Breast epithelium (tissue), 4 donors: ENCODE data around the gene ACVR1B. TPM values are rescaled to one million over a fixed set of nuclear protein-coding genes. Genes with fewer than 3 reads are reported as not detected.

Experiments
- DNase-seq, 2 donors: peaks; one replicate each; pipeline ENCODE4 v3.0.0-alpha.2; 2019; ENCODE audit warnings: low spot score in 2 of 2
- H3K27ac ChIP-seq, 2 donors: fragments of 200-600 bp; sonication (generic) in 1 of 2; one replicate each; pipeline ENCODE4 v1.5.1; 2016 to 2019; ENCODE audit warnings: mild to moderate bottlenecking in 1 of 2
- H3K27me3 ChIP-seq, 2 donors: fragments of 200-600 bp; sonication (generic) in 1 of 2; one replicate each; pipeline versions ENCODE4 v1.5.1 to v1.6.0; 2017 to 2019; ENCODE audit warnings: control low read depth in 1 of 2, mild to moderate bottlenecking in 1 of 2
- H3K36me3 ChIP-seq: fragments of 200-600 bp; one replicate; pipeline ENCODE4 v1.5.1; 2019
- H3K4me1 ChIP-seq, 2 donors: fragments of 200-600 bp; sonication (generic); one replicate each; pipeline ENCODE4 v1.5.1; 2016 to 2019; ENCODE audit warnings: control low read depth in 1 of 2
- H3K4me3 ChIP-seq, 3 donors: fragments of 200-600 bp; sonication (generic); 1 replicate in 2 of 3; 2 replicates in 1 of 3; pipeline ENCODE4 v1.5.1; 2016 to 2019; ENCODE audit warnings: mild to moderate bottlenecking in 3 of 3, moderate library complexity in 2 of 3
- H3K9me3 ChIP-seq, 2 donors: fragments of 200-600 bp; sonication (generic) in 1 of 2; one replicate each; pipeline ENCODE4 v1.5.1; 2016 to 2019; ENCODE audit warnings: control low read depth in 1 of 2
- POLR2A ChIP-seq: fragments of 450-650 bp; IDR thresholded peaks from one replicate; pipeline ENCODE4 v1.6.1; 2016; ENCODE audit warnings: antibody characterized with exemption, mild to moderate bottlenecking, moderate library complexity
- POLR2AphosphoS5 ChIP-seq, 3 donors: sonication (generic); formaldehyde crosslinking; IDR thresholded peaks; one replicate each; pipeline ENCODE4 v1.6.1; 2017; ENCODE audit warnings: antibody characterized with exemption in 3 of 3
- intact Hi-C: fragments of 100-400 bp; cut with DNase I; formaldehyde crosslinking; loops from one replicate; pipeline ENCODE4 v1.15.1; 2023; ENCODE audit warnings: low total_unique reads
- total RNA-seq, 3 donors: library from RNA; depleted of rRNA; stranded (reverse); fragments of >200 nt; gene quantifications; one replicate each; pipeline ENCODE4 v1.1.0, GENCODE V29; 2016
- TF ChIP-seq, protein P1 (sequence below), 3 donors: fragments of 450-650 bp; IDR thresholded peaks; one replicate each; pipeline ENCODE4 v1.5.1; 2016 to 2017; ENCODE audit warnings: antibody characterized with exemption in 3 of 3, mild to moderate bottlenecking in 3 of 3, moderate library complexity in 3 of 3

Gene ACVR1B
- total RNA-seq, 3 donors from 2014 or later = 12.3 to 26.3 (median 23.6) TPM

DNA sequence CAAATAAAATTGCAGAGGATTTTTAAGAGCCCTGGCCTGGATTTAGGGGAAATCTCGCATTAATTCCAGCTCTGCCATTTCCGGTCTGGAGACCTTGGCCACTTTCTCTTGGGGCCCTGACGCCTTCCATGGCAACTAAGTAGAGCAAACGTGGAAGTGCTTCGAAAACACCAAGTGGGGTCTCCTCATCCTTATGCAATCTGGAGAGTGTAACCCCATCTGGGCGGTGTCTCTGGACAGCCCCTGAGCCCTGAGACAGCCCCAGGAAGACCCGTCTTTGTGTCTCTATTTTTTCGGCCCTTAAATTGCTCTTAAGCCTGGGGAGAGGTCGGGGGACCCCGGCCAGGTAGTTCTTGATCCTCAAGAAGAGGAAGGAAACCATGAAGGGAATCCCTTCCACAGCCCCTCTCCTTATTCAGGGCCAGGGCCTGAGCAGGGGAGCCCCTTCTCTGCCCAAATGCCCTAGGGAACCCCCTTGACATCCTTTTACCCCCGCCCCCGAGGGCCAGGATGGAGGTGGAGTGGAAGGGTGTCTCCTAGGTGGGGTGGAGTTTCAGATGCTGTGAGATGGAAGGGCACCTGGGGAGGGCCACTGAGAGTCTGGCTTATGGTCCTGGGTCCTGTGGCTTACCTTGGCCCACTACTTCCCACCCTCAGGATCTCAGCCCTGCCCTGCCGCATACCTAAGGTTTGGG lies 82.1 kb downstream of the ACVR1B start:
- Histone ChIP-seq H3K4me1 (peaks cover 10 to 11% of the 10 kb centered on the region in 2 donors), H3K9me3 (no peaks in the 10 kb centered on the region), H3K4me3 (peak overlapping the region; percentile 17 to 58 (median 46)), H3K27me3 (no peaks in the 10 kb centered on the region), H3K36me3 (no peaks in the 10 kb centered on the region), H3K27ac (peak overlapping the region; percentile 96)
- TF ChIP-seq, protein P1, sequence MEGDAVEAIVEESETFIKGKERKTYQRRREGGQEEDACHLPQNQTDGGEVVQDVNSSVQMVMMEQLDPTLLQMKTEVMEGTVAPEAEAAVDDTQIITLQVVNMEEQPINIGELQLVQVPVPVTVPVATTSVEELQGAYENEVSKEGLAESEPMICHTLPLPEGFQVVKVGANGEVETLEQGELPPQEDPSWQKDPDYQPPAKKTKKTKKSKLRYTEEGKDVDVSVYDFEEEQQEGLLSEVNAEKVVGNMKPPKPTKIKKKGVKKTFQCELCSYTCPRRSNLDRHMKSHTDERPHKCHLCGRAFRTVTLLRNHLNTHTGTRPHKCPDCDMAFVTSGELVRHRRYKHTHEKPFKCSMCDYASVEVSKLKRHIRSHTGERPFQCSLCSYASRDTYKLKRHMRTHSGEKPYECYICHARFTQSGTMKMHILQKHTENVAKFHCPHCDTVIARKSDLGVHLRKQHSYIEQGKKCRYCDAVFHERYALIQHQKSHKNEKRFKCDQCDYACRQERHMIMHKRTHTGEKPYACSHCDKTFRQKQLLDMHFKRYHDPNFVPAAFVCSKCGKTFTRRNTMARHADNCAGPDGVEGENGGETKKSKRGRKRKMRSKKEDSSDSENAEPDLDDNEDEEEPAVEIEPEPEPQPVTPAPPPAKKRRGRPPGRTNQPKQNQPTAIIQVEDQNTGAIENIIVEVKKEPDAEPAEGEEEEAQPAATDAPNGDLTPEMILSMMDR (IDR thresholded peaks at IDR 0.05) = peak in 1 of 3 donors; percentile 4
- TF ChIP-seq POLR2AphosphoS5 (IDR thresholded peaks at IDR 0.05) = no peak
- TF ChIP-seq POLR2A = no peak
- intact Hi-C loops = no loop called here
- DNase-seq = no peak

DNA sequence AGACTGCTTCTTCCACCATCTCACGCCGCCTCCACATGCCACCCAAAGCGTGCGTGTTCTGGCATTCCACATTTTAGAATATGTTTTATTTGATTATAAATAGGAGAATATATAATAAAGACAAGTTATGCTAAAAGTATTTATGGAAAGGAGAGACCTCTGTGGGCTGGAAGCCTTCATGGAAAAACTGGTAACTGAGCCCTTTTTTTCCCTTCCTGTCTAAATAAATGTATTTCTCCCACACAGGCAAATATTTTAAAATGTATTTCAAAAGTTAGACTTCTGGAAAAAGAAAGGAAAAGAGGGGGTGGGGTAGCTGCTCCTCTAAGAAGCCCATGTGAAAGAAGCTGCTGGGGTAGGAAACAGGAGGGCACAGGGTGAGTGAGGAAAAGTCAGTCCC lies 83.7 kb downstream of the ACVR1B start:
- Histone ChIP-seq H3K9me3 (no peaks in the 10 kb centered on the region), H3K4me3 (no peak overlapping the region), H3K4me1 (peaks cover 10 to 11% of the 10 kb centered on the region in 2 donors), H3K27ac (peak overlapping the region; percentile 0 to 96), H3K27me3 (no peaks in the 10 kb centered on the region), H3K36me3 (no peaks in the 10 kb centered on the region)
- intact Hi-C loops = no loop called here
- DNase-seq = no peak
- TF ChIP-seq POLR2A (no peak), POLR2AphosphoS5 (IDR thresholded peaks at IDR 0.05) (no peak)
- TF ChIP-seq, protein P1 (IDR thresholded peaks at IDR 0.05) = no peak

DNA sequence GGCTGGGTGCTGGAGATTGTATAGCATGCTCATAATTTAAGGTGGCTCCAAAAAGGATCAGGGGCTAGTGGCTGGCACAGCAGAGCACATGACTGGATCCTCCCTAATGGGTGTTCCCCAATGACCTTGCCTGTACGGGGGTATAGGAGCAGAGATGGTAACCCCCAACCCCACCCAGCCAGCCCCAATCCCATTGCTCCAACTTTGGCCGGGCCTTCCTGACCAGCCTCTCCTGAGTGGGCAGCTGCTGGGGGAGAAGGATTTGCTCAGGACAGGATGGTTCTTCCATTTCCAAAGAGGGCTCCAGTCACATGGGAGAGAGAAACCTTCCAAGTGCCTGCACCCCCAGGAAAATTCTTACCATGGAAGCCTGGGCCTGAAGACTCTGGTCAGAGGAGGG lies 84.4 kb downstream of the ACVR1B start:
- intact Hi-C loops = no loop called here
- no peak for DNase-seq
- H3K27me3 ChIP-seq = no peaks in the 10 kb centered on the region
- TF ChIP-seq, protein P1 (IDR thresholded peaks at IDR 0.05) = no peak
- TF ChIP-seq POLR2A = no peak
- no peak for TF ChIP-seq POLR2AphosphoS5 (IDR thresholded peaks at IDR 0.05)
- H3K36me3 ChIP-seq = no peaks in the 10 kb centered on the region
- peak overlapping the region; percentile 90 to 93 for H3K27ac ChIP-seq
- peaks cover 10 to 11% of the 10 kb centered on the region in 2 donors for H3K4me1 ChIP-seq
- H3K4me3 ChIP-seq = no peak overlapping the region
- H3K9me3 ChIP-seq = no peaks in the 10 kb centered on the region

DNA sequence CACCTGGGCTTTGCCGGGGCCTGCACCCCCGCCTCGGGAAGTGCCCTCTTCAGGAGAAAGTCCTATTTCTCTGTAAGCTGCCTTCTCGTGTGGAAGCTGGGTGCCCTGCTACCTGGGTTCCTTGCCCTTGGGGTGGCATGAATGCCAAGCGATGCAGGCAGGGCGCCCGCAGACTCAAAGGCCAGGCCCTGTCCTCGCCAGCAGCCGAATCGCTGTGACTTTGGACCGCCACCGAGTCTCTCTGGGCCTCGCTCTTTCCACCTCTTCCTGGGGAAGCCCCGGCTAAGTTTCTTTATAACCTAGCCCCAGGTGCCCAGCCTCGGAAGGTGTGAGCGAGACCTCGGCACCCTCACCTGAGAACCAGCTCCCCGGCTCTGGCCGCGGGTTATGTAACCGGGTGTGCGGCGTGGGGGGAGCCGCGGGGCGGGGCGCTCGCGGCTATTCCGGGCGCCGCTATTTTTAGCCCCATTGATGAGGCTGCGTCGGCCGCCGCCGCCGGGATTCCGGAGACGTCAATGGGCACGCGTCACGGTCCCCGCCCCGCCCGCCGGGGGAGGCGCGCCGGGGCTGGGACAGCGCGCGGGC lies 85.2 kb downstream of the ACVR1B start:
- Histone ChIP-seq H3K27me3 (no peaks in the 10 kb centered on the region), H3K36me3 (no peaks in the 10 kb centered on the region), H3K27ac (peak overlapping the region; percentile 90 to 93), H3K4me1 (peaks cover 10 to 16% of the 10 kb centered on the region in 2 donors), H3K9me3 (no peaks in the 10 kb centered on the region), H3K4me3 (peak overlapping the region; percentile 25 to 90 (median 66))
- intact Hi-C loops = no loop called here
- peak; percentile 79 to 82 for DNase-seq
- peak; percentile 46 to 86 (median 79) for TF ChIP-seq POLR2AphosphoS5 (IDR thresholded peaks at IDR 0.05)
- no peak for TF ChIP-seq POLR2A
- TF ChIP-seq, protein P1 (IDR thresholded peaks at IDR 0.05) = no peak

DNA sequence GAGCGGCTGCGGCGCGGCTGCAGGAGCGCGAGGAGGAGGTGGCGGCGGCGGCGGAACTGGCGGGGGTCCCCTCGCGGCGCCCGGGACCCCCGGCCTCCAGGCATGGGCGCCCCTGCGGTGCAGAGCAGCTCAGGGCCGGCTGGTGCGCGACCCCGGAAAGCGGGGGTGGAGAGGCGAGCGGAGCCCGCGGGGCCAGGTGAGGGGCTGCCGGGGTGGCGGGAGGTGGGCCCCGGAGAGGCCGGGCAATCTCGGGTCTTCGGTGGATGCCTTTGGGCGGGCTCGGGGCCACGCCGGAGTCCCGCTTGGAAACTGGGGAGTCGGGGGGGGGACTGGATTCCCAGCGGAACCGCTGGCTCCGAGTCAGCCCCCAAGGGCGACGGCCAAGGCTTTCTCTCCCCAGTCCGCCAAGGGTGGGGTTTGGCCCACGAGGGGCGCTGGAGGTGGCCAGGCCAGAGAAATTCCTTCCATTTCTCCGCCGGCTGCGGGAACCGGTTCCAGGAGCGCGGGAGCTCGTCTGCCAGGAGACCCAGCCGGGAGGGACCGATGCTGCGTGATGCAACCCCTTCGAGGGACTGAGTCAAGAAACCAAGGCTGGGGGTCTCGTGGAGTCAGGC lies 85.9 kb downstream of the ACVR1B start:
- DNase-seq = peak; percentile 68 to 75
- TF ChIP-seq POLR2A = no peak
- peak in 2 of 3 donors; percentile 51 to 72 for TF ChIP-seq POLR2AphosphoS5 (IDR thresholded peaks at IDR 0.05)
- intact Hi-C loops = no loop called here
- Histone ChIP-seq H3K4me3 (peak overlapping the region; percentile 66 to 90 (median 75)), H3K4me1 (peaks cover 11 to 15% of the 10 kb centered on the region in 2 donors), H3K36me3 (no peaks in the 10 kb centered on the region), H3K27ac (peak overlapping the region; percentile 89 to 93), H3K9me3 (no peaks in the 10 kb centered on the region), H3K27me3 (no peaks in the 10 kb centered on the region)
